GM18868 (cell line): Measurements from ENCODE around the gene ELFN1.

Experiments used
- ATAC-seq: cut with Tn5 transposase; IDR thresholded peaks from one replicate; pipeline ENCODE4 v1.9.1; 2021; ENCODE audit warnings: mild to moderate bottlenecking, moderate library complexity; ENCODE audit not compliant: unreplicated experiment

Gene ELFN1

GRCh38 chr7:1675036-1675671 lies 5.1 kb downstream of the ELFN1 start:
- no peak for ATAC-seq

DNA sequence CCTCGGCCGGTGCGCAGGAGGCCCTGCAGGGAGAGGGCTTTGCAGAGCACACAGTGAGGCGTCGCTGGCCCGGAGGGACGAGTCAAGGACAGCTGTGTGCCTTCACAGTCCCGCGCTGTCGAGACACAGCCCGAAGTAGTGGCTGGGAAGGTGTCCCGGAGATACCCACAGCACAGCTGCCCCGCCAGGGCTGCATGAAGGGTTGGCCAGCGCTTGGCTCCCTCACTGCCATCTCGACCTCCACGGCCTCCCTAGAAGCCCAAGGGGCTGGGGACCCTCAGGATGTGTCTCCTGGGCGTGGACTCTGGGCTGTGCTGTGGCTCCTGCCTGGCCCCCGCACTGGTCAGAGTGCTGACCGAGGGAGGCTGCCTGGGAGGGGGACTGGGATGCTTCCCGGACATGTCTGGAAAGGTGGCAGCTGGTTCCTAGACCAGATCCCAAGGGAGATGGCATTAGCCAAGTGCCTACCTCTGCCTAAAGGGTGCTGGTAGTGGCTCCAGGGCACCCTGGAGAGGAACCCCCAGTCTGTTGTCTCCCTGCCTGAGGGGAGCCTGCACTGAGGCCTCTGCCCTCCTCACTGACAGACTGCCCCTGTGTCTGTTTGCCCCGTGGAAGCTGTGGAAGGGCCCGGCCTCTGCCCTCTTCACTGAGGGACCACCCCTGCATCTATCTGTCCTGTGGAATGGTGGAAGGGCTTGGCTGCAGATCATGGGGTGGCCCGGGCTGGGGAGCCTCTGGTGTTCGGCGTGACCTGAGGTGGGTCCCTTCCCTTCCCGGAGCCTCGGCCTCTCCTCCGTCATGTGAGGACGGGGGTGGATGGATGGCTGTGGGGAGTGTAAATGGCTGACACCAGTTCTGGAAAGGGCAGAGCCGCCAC lies 5.8 kb downstream of the ELFN1 start:
- ATAC-seq, result no peak

DNA sequence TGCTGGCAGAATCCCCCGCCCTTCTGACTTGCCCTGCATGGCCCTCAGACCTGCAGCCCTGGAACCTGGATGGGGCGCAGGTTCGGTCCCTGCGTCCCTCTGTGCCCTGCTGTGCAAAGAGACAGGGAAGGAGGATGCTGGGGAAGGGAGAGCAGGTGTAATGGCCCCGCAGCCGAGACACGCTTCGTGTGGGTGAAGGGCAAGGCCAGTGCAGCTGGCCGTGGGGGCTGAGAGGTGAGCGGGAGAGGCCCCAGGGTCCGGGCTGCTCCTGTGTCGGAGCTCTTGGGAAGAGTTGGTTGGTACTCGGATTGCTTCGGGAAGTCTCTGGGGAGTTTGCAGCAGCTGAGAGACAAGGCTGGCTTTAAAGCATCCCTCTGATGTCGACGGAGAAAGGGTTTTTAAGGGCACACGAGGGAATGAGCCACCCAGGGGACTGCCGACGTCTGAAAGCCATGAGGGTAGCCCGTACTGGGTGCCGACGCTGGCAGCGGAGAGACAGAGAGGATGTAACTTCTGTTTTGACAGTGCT lies 6.5 kb downstream of the ELFN1 start:
- no peak for ATAC-seq

- ATAC-seq, result no peak
Observed at GRCh38 chr7:1677206-1678080, 7.4 kb downstream of the ELFN1 start.

GRCh38 chr7:1678081-1678543 lies 8.0 kb downstream of the ELFN1 start:
- ATAC-seq, result no peak

- ATAC-seq, result no peak
Observed at GRCh38 chr7:1678571-1679325, 8.7 kb downstream of the ELFN1 start.

DNA sequence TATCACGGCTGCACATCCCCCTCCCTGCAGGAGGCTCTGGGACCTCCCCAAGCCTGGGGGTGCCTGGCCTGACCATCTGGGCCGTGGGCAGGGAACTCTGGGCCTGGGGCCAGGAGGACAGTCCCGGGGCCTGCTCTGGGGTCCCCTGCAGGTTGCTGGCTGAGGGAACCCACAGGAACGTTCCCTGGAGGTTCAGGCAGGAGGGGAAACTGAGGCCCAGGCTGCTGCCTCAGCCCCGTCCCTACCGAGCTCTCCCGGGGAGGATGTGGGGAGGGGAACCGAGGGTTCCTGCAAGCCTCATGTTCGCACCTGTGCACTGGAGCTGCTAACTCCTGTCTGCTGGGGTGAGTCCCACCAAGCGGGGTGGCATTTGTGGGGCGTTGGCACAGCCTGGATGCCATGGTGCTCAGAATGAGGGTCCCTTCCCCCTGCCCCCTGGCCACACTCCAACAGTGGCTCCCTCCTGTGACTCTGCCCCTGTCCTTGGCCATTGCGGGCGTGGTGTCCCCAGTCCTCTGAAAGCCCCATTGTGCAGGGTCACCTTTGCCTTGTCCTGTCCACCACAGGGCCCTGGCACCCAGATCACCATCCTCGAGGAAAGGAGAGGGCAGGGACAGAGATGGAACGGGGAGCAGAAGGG lies 9.4 kb downstream of the ELFN1 start:
- no peak for ATAC-seq

DNA sequence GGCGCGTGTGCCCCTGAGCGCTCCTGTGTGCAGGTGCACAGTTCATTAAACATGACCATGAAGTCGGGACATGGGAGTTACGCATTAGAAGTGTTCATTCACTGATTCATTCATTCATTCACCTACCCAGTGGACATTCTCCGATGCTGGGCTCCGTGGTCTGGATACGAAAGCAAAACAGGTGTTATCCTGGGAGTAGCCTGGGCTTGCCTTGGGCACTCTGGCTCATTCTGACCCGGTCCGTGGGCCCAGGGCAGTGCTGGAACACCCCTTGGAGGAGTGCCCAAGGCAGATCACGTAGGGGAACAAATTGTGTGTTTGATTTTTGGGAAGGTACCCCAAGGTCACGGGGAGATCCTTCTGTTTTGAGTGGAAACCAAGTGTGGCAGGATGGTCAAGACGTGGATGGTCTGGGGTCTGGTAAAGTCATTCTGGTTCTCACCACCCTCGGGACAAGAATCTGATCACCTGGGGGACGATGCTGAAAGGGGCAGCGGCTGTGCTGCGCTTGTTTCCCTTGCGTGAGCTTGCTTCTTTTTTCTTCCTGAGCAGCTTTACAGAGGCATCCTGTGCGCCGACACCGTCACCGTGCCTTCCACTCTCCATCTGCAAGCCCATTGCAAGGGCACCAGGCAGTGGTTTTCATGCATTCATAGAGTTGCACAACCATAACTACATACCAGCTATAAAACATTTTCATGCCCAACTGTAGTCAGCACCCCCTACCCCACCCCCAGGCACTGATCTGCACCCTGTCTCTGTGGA lies 10.1 kb downstream of the ELFN1 start:
- ATAC-seq, result no peak

- ATAC-seq, result no peak
Observed at GRCh38 chr7:1681581-1681980, 11.5 kb downstream of the ELFN1 start.

DNA sequence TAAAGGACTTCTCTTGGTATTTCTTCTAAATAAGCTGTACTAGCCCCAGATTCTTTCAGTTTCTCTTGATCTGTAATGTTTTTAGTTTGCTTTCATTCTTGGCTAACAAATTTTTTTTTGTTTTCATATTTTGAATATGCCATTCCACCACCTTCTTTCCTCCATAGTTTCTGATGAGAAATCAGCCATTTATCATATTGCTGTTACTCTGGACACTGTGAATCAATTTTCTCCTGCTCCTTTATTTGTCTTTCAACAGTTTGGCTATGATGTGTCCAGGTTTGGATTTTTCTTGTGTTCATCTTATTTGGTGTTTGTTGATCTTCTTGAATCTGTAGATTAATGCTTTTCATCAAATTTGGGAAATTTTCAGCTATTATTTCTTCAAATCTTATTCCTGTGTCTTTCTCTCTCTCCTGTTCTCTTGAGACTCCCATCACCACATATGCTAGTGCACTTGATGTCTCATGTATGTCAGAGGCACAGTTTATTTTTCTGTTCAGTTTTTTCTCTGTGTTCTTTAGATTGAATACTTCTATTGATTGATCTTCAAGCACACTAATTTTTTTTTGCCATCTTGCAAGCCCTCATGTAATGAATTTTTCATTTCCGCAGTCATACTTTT lies 15.0 kb downstream of the ELFN1 start:
- no peak for ATAC-seq

- no peak for ATAC-seq
Observed at GRCh38 chr7:1688542-1688941, 18.5 kb downstream of the ELFN1 start.

- ATAC-seq, result no peak
Observed at GRCh38 chr7:1689311-1689710, 19.2 kb downstream of the ELFN1 start.

DNA sequence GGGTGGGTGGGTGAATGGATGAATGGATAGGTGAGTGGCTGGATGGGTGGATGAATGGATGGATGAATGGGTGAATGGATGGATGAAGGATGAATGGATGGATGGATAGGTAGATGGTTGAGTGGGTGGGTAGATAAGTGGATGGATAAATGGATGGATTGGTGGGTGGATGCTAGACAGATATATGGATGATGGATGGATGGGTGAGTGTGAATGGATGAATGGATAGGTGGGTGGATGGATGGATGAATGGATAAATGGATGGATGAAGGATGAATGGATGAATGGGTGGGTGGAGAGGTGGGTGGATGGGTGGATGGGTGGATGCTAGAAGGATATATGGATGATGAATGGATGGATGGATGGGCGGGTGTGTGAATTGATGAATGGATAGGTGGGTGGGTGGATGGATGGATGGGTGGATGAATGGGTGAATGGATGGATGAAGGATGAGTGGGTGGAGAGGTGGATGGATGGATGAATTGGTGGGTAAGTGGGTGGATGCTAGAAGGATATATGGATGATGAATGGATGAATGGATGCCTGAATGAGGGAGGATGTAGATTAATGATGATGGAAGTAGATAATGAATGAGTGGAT lies 20.4 kb downstream of the ELFN1 start:
- no peak for ATAC-seq

DNA sequence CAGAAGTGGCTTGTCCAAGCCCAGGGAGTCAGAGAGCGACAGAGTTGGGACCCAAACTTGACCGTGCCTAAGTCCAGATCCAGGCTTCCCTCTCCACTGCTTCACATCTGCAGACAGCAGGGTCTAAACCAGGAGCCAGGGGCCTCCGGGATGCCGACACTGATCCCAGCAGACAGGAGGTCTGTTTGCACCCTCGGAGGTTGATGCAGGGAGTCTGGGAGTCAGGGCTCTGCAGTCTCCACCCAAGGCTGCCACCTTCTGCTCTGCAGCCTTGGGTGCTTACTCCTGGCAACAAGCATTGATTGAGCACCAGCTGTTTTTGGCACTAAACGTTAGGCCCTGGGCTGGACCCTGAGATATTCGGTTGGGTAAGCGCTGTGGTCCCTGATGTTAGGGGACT lies 21.0 kb downstream of the ELFN1 start:
- no peak for ATAC-seq

- ATAC-seq, result no peak
Observed at GRCh38 chr7:1691601-1692514, 21.8 kb downstream of the ELFN1 start.

DNA sequence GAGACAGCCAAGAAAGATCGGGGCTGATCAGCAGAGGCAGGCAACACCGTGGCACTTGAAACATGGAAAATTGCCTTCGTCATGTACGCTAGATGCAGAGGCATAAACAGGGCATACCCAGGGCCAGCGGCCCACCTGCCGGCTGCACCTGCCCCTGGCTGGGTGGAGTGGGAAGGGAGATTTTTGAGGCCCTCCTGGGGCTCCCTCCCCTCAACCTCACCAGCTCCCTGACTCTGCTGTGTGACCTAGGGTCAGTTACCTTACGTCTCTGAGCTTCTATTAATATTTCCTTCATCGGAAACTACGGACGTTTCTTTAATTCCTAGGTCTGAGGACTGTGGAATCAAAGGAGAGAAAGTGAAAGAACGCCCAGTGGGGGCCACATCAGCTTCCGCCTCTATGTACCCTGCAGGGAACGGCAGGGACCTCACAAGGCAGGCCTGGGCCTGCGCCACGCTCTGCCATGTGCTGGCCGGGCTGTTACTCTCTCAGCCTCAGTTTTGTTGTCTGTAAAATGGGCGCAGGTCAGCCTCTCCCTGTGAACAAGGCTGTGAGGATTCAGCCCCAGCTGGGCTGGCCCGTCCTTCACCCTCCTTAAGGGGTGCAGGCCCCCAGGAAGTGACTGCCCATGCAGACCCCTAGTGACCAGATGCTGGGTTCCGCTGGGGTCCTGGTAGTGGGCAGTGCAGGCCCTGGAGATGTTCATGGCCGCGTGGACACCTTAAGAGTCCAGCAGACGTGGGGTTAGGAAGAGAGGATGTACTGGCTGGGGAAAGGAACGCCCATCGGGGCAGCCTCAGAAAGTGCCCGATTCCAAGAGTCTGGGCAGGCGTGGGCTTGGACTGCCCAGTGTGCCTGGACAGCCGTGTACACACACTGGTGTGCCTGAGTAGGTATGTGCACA lies 22.7 kb downstream of the ELFN1 start:
- no peak for ATAC-seq
